Body of pancreas (tissue), 4 donors: ENCODE results near the gene DCXR.

Source experiments
- CTCF ChIP-seq, 7 experiments: fragments of 450-650 bp in 4 of 7; fragments of 200-600 bp in 3 of 7; sonication (generic) in 3 of 7; IDR thresholded peaks; one replicate each; pipeline ENCODE4 v1.5.1; 2016 to 2019; ENCODE audit warnings: antibody characterized with exemption in 7 of 7
- POLR2A ChIP-seq, 3 donors: fragments of 450-650 bp; IDR thresholded peaks; one replicate each; pipeline ENCODE4 v1.6.1; 2016; ENCODE audit warnings: antibody characterized with exemption in 3 of 3, mild to moderate bottlenecking in 2 of 3

GRCh38 chr17:82014432-82014831 is 23.1 kb downstream of the DCXR start:
- TF ChIP-seq CTCF (IDR thresholded peaks at IDR 0.05) (no peak), POLR2A (IDR thresholded peaks at IDR 0.05) (no peak)
